D721Med (cell line): ENCODE measurements around the gene CSNK1D.
A peak's percentile ranks its signal among the peaks of the same experiment; 100 is the strongest.

Experiments used
- DNase-seq: peaks from one replicate; pipeline ENCODE4 v3.0.0; 2011; ENCODE audit warnings: low spot score; ENCODE audit not compliant: insufficient read length
- FAIRE-seq: peaks from 2 replicates; lab custom pipeline; 2011; peaks lifted over from hg19 to GRCh38; lab: Jason Lieb, UNC
- TF ChIP-seq, protein P1 (sequence below): IDR thresholded peaks from 2 replicates; pipeline ENCODE4 v1.5.1; 2012; ENCODE audit warnings: mild to moderate bottlenecking, control low read depth; ENCODE audit not compliant: insufficient read depth; ENCODE audit errors: missing control alignments

CSNK1D gene

DNA sequence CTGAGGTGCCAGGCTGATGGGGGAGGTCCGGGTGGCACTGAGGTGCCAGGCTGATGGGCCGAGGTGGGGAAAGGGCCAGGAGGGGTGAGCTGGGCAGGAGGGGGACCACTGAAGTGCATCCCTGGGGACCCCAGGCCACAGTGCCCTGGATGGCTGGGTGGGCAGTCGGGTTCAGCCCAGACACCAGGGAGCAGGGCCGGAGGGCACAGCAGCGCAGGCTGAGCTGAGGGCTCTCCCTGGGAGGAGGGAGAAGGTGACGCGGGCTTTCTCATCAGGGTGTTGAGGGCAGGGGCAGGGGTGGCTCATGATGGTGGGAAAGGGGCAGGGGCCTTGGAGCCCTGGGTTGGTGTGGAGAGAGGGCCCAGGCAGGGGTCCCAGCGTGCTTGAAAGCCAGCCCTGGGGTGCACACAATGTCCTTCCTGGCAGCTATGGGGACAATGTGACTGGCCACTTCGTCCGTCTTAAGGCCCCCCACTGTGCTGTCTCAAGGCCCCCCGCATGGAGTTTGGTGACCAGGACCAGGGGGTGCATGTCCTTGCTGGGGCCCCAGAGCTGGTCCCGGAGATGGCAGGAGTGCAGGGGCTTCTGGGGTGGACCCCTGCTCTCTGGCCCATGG is 27.9 kb upstream of the CSNK1D start:
- no peak for FAIRE-seq
- TF ChIP-seq, protein P1, sequence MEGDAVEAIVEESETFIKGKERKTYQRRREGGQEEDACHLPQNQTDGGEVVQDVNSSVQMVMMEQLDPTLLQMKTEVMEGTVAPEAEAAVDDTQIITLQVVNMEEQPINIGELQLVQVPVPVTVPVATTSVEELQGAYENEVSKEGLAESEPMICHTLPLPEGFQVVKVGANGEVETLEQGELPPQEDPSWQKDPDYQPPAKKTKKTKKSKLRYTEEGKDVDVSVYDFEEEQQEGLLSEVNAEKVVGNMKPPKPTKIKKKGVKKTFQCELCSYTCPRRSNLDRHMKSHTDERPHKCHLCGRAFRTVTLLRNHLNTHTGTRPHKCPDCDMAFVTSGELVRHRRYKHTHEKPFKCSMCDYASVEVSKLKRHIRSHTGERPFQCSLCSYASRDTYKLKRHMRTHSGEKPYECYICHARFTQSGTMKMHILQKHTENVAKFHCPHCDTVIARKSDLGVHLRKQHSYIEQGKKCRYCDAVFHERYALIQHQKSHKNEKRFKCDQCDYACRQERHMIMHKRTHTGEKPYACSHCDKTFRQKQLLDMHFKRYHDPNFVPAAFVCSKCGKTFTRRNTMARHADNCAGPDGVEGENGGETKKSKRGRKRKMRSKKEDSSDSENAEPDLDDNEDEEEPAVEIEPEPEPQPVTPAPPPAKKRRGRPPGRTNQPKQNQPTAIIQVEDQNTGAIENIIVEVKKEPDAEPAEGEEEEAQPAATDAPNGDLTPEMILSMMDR, result no peak
- no peak for DNase-seq

DNA sequence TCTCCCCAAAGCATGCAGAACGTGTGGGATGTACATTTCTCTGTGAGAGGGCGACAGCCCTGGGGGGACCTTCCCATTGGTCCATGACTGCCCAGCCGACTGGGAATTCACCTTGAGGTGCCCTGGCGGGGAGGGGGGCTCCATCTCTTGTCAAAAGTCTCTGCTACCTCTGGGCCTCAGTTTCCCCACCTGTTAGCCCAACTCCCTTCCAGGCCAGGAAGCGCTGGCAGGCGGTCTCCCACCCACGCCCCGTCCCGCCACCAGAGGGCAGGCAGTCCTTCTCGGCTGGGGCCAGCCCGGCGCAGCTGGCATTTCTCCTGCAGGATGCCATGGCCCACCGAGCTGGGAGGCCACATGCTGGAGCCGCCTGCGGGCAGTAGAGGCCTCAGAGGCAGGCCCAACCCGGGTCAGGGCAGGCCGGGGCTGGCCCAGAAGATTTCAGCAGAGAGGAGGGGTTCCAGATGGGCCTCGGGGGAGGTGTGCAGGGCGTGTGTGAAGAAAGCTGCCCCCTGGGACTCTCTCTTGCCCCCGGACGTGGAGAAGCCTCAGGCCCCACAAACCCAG is 27.3 kb upstream of the CSNK1D start:
- no peak for FAIRE-seq
- DNase-seq, result peak; percentile 77
- TF ChIP-seq, protein P1, result peak; percentile 69

DNA sequence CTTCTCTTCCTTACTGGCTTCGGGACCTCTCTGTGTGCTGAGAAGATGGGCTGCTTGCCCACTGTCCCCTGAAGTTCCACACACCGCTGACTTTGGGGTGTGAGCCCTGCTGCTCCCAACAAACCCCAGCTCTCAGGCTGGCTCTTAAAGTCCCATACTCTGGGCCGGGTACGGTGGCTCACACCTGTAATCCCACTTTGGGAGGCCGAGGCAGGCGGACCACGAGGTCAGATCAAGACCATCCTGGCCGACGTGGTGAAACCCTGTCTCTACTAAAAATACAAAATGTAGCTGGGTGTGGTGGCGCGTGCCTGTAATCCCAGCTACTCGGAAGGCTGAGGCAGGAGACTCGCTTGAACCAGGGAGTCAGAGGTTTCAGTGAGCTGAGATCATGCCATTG is 26.7 kb upstream of the CSNK1D start:
- TF ChIP-seq, protein P1, result no peak
- DNase-seq (no peak), FAIRE-seq (no peak)

DNA sequence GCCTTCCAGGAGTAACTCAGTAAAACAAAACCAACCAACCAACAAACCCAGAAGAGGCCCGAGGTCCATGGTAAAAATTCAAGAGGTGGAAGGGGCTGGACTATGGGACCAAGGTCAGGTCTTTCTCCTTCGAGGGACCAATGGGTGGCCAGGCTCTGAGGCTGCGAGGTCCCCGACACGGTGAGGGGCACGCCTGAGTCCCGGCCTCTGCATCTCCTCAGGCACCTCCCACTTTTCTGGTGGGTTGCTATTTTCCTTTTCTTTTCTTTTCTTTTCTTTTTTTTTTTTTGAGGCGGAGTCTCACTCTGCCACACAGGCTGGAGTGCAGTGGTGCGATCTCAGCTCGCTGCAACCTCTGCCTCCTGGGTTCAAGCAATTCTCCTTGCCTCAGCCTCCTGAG is 26.0 kb upstream of the CSNK1D start:
- DNase-seq, result no peak
- TF ChIP-seq, protein P1, result no peak
- no peak for FAIRE-seq

DNA sequence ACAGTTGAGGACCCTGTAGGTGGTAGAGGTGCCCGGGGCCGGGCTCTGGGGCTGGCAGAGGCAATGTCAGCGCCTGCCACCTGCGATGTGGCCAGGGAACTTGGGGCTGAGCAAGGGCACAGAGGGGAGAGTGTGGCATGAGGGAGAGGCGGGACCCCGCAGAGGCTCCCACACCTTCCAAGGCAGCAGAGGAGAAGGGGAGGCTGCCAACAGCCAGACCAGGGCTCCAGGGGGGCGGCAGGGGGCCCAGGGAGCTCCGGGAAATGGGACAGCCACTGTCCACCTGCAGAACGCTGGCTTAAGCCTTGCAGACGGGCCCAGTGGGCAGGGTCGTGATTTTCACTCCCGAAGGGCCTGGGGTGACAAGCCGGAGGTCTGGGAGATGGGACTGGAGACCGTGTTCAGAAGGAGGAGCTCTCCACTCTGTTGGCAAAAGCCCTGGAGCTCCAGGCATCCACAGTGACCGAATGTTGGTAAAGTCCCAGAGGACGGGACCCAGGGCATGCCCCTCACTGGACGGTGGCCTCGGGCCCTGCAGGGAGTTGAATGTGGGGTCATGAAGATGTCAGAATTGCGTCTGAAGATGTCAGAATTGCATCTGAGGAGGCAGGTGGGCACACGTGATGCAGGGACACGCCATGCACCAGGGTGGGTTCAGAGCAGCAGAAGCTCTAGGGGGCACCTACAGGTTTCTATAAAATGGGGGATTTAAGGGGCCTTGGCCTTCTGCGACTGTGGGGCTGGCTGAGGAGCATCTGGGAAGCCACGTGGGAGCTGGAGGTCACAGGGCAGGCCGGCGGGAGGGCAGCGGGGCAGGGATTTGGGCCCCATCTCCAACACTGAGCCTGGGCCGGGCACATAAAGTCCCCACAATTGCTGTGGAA is 25.3 kb upstream of the CSNK1D start:
- DNase-seq, result no peak
- no peak for FAIRE-seq
- TF ChIP-seq, protein P1, result no peak

DNA sequence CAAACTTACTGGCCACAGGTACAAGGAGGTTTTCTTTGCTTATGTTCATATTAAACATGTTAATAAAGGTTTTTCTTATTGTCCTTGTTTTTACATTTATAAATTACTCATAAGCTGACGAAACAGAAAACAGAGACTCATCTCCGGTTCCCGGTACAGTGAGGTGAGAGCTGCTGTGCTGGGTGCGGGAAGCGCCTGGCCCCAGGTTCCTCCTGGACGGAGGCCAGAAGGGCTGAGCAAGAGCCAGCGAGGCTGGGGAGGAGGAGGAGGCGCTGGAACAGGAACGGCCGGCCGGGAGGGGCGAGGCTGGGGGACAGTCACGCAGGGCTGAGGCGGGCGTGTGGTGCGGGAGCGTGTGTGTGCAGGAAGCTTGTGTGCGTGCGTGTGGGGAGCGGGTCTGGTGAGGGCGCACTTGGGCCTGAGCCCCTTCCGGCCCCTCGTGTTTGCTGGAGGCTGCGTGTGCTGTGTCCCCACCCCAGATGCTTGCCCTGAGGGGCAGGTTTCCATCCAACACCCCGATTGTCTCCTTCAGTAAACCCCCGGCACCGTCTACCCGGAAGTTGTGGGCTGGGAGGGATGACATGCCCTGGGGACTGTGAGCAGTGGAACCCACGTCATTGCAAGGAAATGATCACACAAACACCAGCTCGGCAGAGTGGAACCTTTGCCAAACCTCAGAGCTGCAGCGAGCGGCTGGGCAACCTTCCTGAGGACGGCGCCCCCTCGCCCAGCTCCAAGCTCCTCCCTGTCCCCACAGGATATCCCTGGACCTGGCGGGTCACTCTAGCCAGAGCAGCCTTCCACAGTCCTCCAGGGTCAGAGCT is 24.4 kb upstream of the CSNK1D start:
- FAIRE-seq (no peak), DNase-seq (no peak)
- TF ChIP-seq, protein P1, result no peak
